SK-N-SH treated with all-trans-retinoic acid at 6 μM for 48 hours (cell line): Measurements from ENCODE around the gene ERN1.

Experiments used
- ATAC-seq: fragments of 200-7000 bp; cut with Tn5 transposase; 3 replicates; pipeline ENCODE4 v1.9.1; 2020; ENCODE audit warnings: mild to moderate bottlenecking, moderate library complexity
- ARNTL ChIP-seq: fragments of 450-650 bp; formaldehyde crosslinking; IDR thresholded peaks from 2 replicates; pipeline ENCODE4 v1.5.0; 2020; ENCODE audit warnings: low read depth, mild to moderate bottlenecking, moderate library complexity, borderline replicate concordance
- BACH2 ChIP-seq: fragments of 250-450 bp; sonication (Bioruptor Pico); IDR thresholded peaks from 2 replicates; pipeline ENCODE4 v1.9.0; 2021; ENCODE audit warnings: mild to moderate bottlenecking, borderline replicate concordance
- OSR1 ChIP-seq: fragments of 250-450 bp; sonication (Bioruptor Pico); IDR thresholded peaks from 2 replicates; pipeline ENCODE4 v1.8.0; 2022; ENCODE audit warnings: moderate library complexity, mild to moderate bottlenecking, inconsistent platforms
- PPARA ChIP-seq: fragments of 250-450 bp; sonication (Bioruptor Pico); IDR thresholded peaks from 2 replicates; pipeline ENCODE4 v1.5.0; 2020; ENCODE audit warnings: mild to moderate bottlenecking, borderline replicate concordance
- RARB ChIP-seq: fragments of 250-450 bp; sonication (Bioruptor Pico); IDR thresholded peaks from 2 replicates; pipeline ENCODE4 v1.8.0; 2021; ENCODE audit warnings: mild to moderate bottlenecking, moderate library complexity
- SNAI2 ChIP-seq: fragments of 250-450 bp; sonication (Bioruptor Pico); IDR thresholded peaks from 2 replicates; pipeline ENCODE4 v1.5.0; 2020; ENCODE audit warnings: mild to moderate bottlenecking, moderate library complexity
- TCF4 ChIP-seq: fragments of 250-450 bp; sonication (Bioruptor Pico); IDR thresholded peaks from 2 replicates; pipeline ENCODE4 v1.8.0; 2021; ENCODE audit warnings: mild to moderate bottlenecking, moderate library complexity, borderline replicate concordance
- TOX ChIP-seq: fragments of 250-450 bp; sonication (Bioruptor Pico); IDR thresholded peaks from 2 replicates; pipeline ENCODE4 v1.8.0; 2021; ENCODE audit warnings: mild to moderate bottlenecking, moderate library complexity, borderline replicate concordance
- ZC3H10 ChIP-seq: fragments of 250-450 bp; sonication (Bioruptor Pico); IDR thresholded peaks from 2 replicates; pipeline ENCODE4 v1.5.1; 2021; ENCODE audit warnings: mild to moderate bottlenecking, moderate library complexity
- ZFP3 ChIP-seq: fragments of 250-450 bp; sonication (Bioruptor Pico); IDR thresholded peaks from 2 replicates; pipeline ENCODE4 v1.5.0; 2020; ENCODE audit warnings: mild to moderate bottlenecking, moderate library complexity
- ZFP30 ChIP-seq: fragments of 450-650 bp; formaldehyde crosslinking; IDR thresholded peaks from 2 replicates; pipeline ENCODE4 v1.5.0; 2022; ENCODE audit warnings: mild to moderate bottlenecking, moderate library complexity
- ZNF565 ChIP-seq: fragments of 450-650 bp; formaldehyde crosslinking; conservative IDR thresholded peaks from 2 replicates; pipeline ENCODE4 v1.5.0; 2020; ENCODE audit warnings: low read depth, mild to moderate bottlenecking, moderate library complexity
- ZNF70 ChIP-seq: fragments of 450-650 bp; formaldehyde crosslinking; IDR thresholded peaks from 2 replicates; pipeline ENCODE4 v1.5.0; 2020; ENCODE audit warnings: mild to moderate bottlenecking, moderate library complexity
- ZNF8 ChIP-seq: fragments of 450-650 bp; formaldehyde crosslinking; IDR thresholded peaks from 2 replicates; pipeline ENCODE4 v1.5.0; 2020; ENCODE audit warnings: mild to moderate bottlenecking, moderate library complexity
- TF ChIP-seq, protein P1 (sequence below): fragments of 250-450 bp; sonication (Bioruptor Pico); IDR thresholded peaks from 2 replicates; pipeline ENCODE4 v1.5.1; 2020; ENCODE audit warnings: low read depth, mild to moderate bottlenecking, moderate library complexity
- TF ChIP-seq, protein P2 (sequence below): fragments of 250-450 bp; sonication (Bioruptor Pico); IDR thresholded peaks from 2 replicates; pipeline ENCODE4 v1.8.0; 2020; ENCODE audit warnings: mild to moderate bottlenecking, moderate library complexity, borderline replicate concordance
- TF ChIP-seq, protein P3 (sequence below): fragments of 250-450 bp; sonication (Bioruptor Pico); IDR thresholded peaks from 2 replicates; pipeline ENCODE4 v1.5.1; 2021; ENCODE audit warnings: mild to moderate bottlenecking, moderate library complexity
- TF ChIP-seq, protein P4 (sequence below): fragments of 250-450 bp; sonication (Bioruptor Pico); IDR thresholded peaks from 2 replicates; pipeline ENCODE4 v1.5.0; 2020; ENCODE audit warnings: mild to moderate bottlenecking, moderate library complexity

The ERN1 gene

DNA sequence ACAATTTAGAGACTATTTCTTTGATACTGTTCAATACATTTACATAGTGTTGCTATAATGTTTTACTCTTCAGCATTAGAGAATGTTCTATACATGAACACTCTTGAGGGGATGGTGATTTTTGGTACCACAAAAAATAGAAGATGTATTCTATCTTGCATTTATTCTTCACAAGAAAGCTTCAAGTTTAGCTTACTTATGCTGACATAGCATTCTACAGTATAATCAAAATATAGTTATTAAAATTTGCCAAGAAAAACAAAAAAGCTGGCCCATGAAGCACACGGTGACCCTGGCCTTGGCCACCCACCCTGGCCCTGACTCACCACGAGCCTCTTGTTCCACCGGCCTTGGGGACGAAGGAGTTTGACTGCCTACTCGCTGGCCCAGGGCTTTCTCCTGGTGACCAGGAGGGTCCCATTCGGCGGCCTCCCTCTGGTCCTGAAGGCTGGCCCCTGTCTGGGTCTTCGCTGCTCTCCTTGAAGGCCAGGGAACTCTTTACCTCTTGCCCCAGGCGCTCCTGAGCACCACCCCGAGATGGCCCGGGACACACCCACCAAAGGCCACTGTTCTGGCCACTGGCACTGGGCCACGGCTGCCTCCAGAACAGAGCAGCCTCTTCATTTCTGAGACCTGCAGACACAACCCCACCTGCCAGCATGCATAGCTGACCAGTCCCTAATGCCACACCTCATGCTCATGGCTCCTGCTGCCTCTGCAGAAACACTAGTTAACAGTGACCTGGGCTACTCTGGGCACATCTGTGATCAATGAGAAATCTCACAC is 87.1 kb downstream of the ERN1 start:
- TF ChIP-seq PPARA (CRISPR knock-in tag): no peak
- TF ChIP-seq BACH2 (CRISPR knock-in tag): no peak
- TF ChIP-seq ARNTL: no peak
- no peak for TF ChIP-seq ZFP3 (CRISPR knock-in tag)
- TF ChIP-seq, protein P1, sequence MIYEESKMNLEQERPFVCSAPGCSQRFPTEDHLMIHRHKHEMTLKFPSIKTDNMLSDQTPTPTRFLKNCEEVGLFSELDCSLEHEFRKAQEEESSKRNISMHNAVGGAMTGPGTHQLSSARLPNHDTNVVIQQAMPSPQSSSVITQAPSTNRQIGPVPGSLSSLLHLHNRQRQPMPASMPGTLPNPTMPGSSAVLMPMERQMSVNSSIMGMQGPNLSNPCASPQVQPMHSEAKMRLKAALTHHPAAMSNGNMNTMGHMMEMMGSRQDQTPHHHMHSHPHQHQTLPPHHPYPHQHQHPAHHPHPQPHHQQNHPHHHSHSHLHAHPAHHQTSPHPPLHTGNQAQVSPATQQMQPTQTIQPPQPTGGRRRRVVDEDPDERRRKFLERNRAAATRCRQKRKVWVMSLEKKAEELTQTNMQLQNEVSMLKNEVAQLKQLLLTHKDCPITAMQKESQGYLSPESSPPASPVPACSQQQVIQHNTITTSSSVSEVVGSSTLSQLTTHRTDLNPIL (CRISPR knock-in tag): no peak
- TF ChIP-seq, protein P2, sequence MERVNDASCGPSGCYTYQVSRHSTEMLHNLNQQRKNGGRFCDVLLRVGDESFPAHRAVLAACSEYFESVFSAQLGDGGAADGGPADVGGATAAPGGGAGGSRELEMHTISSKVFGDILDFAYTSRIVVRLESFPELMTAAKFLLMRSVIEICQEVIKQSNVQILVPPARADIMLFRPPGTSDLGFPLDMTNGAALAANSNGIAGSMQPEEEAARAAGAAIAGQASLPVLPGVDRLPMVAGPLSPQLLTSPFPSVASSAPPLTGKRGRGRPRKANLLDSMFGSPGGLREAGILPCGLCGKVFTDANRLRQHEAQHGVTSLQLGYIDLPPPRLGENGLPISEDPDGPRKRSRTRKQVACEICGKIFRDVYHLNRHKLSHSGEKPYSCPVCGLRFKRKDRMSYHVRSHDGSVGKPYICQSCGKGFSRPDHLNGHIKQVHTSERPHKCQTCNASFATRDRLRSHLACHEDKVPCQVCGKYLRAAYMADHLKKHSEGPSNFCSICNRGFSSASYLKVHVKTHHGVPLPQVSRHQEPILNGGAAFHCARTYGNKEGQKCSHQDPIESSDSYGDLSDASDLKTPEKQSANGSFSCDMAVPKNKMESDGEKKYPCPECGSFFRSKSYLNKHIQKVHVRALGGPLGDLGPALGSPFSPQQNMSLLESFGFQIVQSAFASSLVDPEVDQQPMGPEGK: no peak
- TF ChIP-seq SNAI2 (CRISPR knock-in tag): no peak
- TF ChIP-seq ZFP30 (CRISPR knock-in tag): no peak
- TF ChIP-seq RARB (CRISPR knock-in tag): no peak
- no peak for TF ChIP-seq ZNF565
- TF ChIP-seq ZC3H10 (CRISPR knock-in tag): no peak
- TF ChIP-seq OSR1 (CRISPR knock-in tag): no peak
- no peak for TF ChIP-seq ZNF70 (CRISPR knock-in tag)
- no peak for TF ChIP-seq TOX (CRISPR knock-in tag)
- TF ChIP-seq ZNF8: no peak
- ATAC-seq: no peak

DNA sequence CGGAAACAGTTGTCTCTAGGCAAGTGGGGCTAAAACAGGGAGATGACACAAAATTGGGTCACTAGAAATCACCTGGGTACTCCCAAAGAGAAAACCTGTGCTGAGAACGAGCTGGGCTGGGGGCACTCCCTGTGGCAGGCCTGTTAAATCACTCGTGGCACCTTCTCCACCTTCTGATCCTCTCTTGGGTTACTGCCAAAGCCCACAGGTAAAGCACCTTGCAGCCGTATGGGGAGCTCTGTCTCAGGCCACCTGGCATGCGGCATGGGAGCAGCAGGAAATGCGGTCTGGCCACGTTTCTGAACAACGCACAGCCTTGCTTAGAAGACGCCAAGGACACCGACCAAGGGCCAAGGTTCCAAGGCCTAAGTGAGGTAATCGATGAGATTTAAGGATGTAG is 88.0 kb downstream of the ERN1 start:
- no peak for ATAC-seq
- TF ChIP-seq ZFP3 (CRISPR knock-in tag) (no peak), ZFP30 (CRISPR knock-in tag) (no peak), TCF4 (CRISPR knock-in tag) (no peak)

DNA sequence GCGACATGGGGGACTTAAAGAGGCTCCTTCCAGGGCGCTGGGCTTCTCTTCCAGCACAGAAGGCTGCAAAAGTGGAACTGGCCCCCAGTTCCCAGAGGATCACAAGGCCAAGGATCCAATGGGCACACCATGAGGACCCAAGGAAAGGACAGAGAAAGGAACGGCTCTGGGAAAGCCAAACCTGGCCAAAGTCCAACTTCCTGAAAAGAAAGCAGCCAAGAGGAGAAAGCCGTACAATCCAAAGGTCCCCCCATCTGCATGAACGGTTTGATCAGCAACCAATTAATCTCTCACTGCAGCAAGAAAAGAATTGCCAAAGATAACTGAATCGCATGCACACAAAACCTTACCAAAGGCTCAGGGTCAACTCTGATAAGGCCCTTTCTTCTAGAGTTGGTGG is 89.7 kb downstream of the ERN1 start:
- TF ChIP-seq ZFP3 (CRISPR knock-in tag): no peak
- no peak for TF ChIP-seq ZNF8
- TF ChIP-seq SNAI2 (CRISPR knock-in tag): no peak
- TF ChIP-seq, protein P3, sequence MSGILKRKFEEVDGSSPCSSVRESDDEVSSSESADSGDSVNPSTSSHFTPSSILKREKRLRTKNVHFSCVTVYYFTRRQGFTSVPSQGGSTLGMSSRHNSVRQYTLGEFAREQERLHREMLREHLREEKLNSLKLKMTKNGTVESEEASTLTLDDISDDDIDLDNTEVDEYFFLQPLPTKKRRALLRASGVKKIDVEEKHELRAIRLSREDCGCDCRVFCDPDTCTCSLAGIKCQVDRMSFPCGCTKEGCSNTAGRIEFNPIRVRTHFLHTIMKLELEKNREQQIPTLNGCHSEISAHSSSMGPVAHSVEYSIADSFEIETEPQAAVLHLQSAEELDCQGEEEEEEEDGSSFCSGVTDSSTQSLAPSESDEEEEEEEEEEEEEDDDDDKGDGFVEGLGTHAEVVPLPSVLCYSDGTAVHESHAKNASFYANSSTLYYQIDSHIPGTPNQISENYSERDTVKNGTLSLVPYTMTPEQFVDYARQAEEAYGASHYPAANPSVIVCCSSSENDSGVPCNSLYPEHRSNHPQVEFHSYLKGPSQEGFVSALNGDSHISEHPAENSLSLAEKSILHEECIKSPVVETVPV (CRISPR knock-in tag): no peak
- TF ChIP-seq RARB (CRISPR knock-in tag): no peak
- TF ChIP-seq ZFP30 (CRISPR knock-in tag): no peak
- TF ChIP-seq, all 23 proteins: peak for 0
- ATAC-seq: no peak

DNA sequence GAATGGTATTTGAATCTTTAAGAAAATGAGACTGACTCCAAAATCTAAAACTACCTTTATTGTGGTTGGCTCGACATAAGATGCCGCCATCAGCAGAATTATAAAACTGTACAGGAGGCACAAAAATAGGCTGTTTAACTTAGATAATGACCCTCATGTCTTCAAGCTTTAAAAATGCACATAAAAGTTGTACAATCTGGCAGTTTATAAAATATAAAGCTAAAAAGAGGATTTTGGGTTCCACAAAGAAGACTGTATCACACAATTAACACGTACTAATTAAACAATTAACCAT is 90.9 kb downstream of the ERN1 start:
- no peak for ATAC-seq

More for the DNA sequence above, 90.9 kb downstream of the ERN1 start:
- TF ChIP-seq, protein P4, sequence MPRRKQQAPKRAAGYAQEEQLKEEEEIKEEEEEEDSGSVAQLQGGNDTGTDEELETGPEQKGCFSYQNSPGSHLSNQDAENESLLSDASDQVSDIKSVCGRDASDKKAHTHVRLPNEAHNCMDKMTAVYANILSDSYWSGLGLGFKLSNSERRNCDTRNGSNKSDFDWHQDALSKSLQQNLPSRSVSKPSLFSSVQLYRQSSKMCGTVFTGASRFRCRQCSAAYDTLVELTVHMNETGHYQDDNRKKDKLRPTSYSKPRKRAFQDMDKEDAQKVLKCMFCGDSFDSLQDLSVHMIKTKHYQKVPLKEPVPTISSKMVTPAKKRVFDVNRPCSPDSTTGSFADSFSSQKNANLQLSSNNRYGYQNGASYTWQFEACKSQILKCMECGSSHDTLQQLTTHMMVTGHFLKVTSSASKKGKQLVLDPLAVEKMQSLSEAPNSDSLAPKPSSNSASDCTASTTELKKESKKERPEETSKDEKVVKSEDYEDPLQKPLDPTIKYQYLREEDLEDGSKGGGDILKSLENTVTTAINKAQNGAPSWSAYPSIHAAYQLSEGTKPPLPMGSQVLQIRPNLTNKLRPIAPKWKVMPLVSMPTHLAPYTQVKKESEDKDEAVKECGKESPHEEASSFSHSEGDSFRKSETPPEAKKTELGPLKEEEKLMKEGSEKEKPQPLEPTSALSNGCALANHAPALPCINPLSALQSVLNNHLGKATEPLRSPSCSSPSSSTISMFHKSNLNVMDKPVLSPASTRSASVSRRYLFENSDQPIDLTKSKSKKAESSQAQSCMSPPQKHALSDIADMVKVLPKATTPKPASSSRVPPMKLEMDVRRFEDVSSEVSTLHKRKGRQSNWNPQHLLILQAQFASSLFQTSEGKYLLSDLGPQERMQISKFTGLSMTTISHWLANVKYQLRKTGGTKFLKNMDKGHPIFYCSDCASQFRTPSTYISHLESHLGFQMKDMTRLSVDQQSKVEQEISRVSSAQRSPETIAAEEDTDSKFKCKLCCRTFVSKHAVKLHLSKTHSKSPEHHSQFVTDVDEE (CRISPR knock-in tag): no peak
- no peak for TF ChIP-seq ZNF565
- TF ChIP-seq, protein P3 (CRISPR knock-in tag): no peak
- TF ChIP-seq PPARA (CRISPR knock-in tag): no peak
- TF ChIP-seq ZFP30 (CRISPR knock-in tag): no peak
